GM12892 (cell line): ENCODE results near the gene RAPGEF5.
"Not testable (repeated sequence)": the region's sequence is repeated elsewhere in the genome, so short reads cannot be mapped to it uniquely, and the experiment has no call there.

Experiments
- DNase-seq: peaks from one replicate; pipeline ENCODE4 v3.0.0; 2011; ENCODE audit not compliant: insufficient read length
- FAIRE-seq: peaks from 2 replicates; lab custom pipeline; 2011; peaks lifted over from hg19 to GRCh38; lab: Jason Lieb, UNC
- POLR2A ChIP-seq: IDR thresholded peaks from 2 replicates; pipeline ENCODE4 v1.6.1; 2011; ENCODE audit warnings: low read depth, low read length, control low read depth
- POLR2AphosphoS5 ChIP-seq: IDR thresholded peaks from 2 replicates; pipeline ENCODE4 v1.6.1; 2011; ENCODE audit warnings: low read depth, low read length, control low read depth
- TAF1 ChIP-seq: IDR thresholded peaks from 2 replicates; pipeline ENCODE4 v1.6.1; 2011; ENCODE audit warnings: low read depth, mild to moderate bottlenecking, control low read depth, low read length, borderline replicate concordance

The RAPGEF5 gene

DNA sequence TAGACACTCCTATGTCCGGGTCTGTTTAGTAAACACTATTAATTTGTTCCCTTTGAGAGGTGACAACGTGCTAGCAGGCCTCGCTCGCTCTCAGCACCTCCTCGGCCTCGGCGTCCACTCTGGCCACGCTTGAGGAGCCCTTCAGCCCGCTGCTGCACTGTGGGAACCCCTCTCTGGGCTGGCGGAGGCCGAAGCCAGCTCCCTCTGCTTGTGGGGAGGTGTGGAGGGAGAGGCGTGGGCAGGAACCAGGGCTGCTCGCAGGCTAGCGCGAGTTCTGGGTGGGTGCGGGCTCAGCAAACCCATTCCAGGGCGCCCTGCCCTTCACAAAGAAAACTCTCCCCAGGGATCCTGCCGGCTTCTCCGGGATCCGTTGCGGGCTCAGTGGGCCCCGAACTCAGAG is 266.8 kb downstream of the RAPGEF5 start:
- DNase-seq, result no peak
- FAIRE-seq, result no peak
- TF ChIP-seq POLR2A, result no peak
- TF ChIP-seq POLR2AphosphoS5, result no peak
- TF ChIP-seq TAF1, result no peak

GRCh38 chr7:22088827-22089226 is 268.1 kb downstream of the RAPGEF5 start:
- FAIRE-seq (no peak), DNase-seq (no peak)
- TF ChIP-seq TAF1, result no peak
- no peak for TF ChIP-seq POLR2A

- FAIRE-seq (no peak), DNase-seq (no peak)
Measured at GRCh38 chr7:22087861-22088260, 269.1 kb downstream of the RAPGEF5 start.

DNA sequence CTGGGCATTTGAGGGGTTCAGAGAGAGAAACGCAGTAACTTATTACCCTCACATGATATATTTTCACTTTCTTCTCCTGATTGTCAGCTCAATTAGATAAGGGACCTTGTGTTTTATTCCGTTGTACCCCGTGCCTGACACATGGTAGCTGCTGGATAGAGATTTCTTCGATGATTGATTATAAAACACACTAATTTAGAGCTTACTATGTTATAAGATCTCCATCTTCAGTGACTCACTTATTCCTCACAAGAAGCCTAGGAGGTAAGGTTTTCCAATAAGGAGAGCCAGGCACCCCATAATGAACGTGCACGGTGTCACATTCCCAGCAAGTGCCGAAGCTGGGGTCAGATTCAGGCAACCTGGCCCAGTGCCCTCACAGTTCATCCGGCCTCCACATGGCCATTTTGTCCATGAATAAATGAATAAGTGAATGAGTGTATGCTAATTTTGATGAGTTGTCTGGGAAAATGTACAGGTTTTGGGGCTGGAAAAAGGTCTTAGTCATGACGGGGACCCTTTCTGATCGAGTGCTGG is 273.2 kb downstream of the RAPGEF5 start:
- DNase-seq (no peak), FAIRE-seq (no peak)
- TF ChIP-seq POLR2A (no peak), POLR2AphosphoS5 (no peak), TAF1 (no peak)

More at GRCh38 chr7:22087861-22088260, 269.1 kb downstream of the RAPGEF5 start:
- TF ChIP-seq TAF1 (no peak), POLR2AphosphoS5 (no peak), POLR2A (no peak)

- FAIRE-seq (peak; percentile 82), DNase-seq (peak; percentile 75)
- TF ChIP-seq POLR2AphosphoS5 (no peak), POLR2A (no peak), TAF1 (no peak)
Measured at GRCh38 chr7:22082886-22083703, 273.9 kb downstream of the RAPGEF5 start.

DNA sequence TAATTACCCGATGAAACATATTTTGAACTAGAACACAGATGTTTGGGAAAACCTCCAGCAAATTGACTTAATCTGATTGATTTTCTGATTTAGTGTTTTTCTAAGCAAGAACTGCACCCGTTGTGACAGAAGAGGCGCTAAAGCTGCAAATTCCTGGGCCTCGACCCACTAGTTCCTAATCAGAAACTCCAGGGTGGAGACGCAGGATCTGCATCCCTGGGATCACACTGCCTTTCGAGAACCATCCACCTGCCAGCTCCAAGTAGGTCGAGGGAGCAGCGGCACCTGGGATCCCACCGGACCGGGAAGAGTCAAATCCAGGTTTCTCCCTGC is 274.4 kb downstream of the RAPGEF5 start:
- TF ChIP-seq POLR2AphosphoS5 (no peak), TAF1 (no peak), POLR2A (no peak)
- FAIRE-seq (no peak), DNase-seq (no peak)

DNA sequence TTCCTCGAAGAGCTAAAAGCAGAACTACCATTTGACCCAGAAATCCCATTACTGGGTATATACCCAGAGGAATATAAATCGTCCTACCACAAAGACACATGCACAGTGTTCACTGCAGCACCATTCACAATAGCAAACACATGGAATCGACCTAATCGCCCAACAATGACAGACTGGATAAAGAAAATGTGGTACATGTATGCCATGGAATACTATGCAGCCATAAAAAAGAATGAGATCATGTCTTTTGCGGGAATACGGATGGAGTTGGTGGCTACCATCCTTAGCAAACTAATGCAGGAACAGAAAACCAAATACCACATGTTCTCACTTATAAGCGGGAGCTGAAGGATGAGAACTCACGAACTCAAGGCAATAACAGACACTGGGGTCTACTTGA is 276.7 kb downstream of the RAPGEF5 start:
- not testable (repeated sequence) for FAIRE-seq, DNase-seq

- not testable (repeated sequence) for FAIRE-seq, DNase-seq
Measured at GRCh38 chr7:22078872-22079271, 278.1 kb downstream of the RAPGEF5 start.

GRCh38 chr7:22075561-22075960 is 281.4 kb downstream of the RAPGEF5 start:
- DNase-seq (no peak), FAIRE-seq (no peak)
- TF ChIP-seq TAF1 (no peak), POLR2AphosphoS5 (no peak), POLR2A (no peak)

DNA sequence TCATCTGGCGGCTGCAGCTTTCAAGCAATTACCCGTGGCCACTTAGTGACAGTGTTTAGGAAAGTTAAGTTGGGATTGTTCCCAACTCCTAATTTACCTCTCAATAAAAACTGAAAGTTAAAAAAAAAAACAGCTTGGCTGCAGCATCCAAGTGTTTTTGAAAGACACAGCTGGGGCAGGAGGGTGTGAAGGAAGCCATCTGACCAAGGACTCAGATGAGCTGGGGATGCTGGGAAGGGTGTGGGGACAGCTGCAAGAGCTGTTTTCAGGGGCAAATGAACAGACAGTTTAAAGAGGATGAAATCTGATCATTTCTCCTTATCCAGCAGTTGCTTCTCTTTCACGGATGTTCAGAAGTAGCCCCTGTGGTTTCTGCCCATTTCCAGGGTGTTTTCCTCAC is 282.1 kb downstream of the RAPGEF5 start:
- DNase-seq (no peak), FAIRE-seq (no peak)
- no peak for TF ChIP-seq POLR2AphosphoS5
- TF ChIP-seq TAF1, result no peak
- no peak for TF ChIP-seq POLR2A
